SK-N-SH treated with all-trans-retinoic acid at 6 μM for 48 hours (cell line): Measurements from ENCODE around the gene CTCFL.

Experiments
- ATAC-seq: fragments of 200-7000 bp; cut with Tn5 transposase; 3 replicates; pipeline ENCODE4 v1.9.1; 2020; ENCODE audit warnings: mild to moderate bottlenecking, moderate library complexity
- ARNTL ChIP-seq: fragments of 450-650 bp; formaldehyde crosslinking; IDR thresholded peaks from 2 replicates; pipeline ENCODE4 v1.5.0; 2020; ENCODE audit warnings: low read depth, mild to moderate bottlenecking, moderate library complexity, borderline replicate concordance
- BACH2 ChIP-seq: fragments of 250-450 bp; sonication (Bioruptor Pico); IDR thresholded peaks from 2 replicates; pipeline ENCODE4 v1.9.0; 2021; ENCODE audit warnings: mild to moderate bottlenecking, borderline replicate concordance
- CSDC2 ChIP-seq: fragments of 250-450 bp; sonication (Bioruptor Pico); IDR thresholded peaks from 2 replicates; pipeline ENCODE4 v1.5.0; 2020; ENCODE audit warnings: mild to moderate bottlenecking, moderate library complexity
- ESRRG ChIP-seq: fragments of 250-450 bp; sonication (Bioruptor Pico); IDR thresholded peaks from 2 replicates; pipeline ENCODE4 v1.6.1; 2021; ENCODE audit warnings: mild to moderate bottlenecking
- GLIS3 ChIP-seq: fragments of 250-450 bp; sonication (Bioruptor Pico); IDR thresholded peaks from 2 replicates; pipeline ENCODE4 v1.5.0; 2020; ENCODE audit warnings: mild to moderate bottlenecking, moderate library complexity
- ISL1 ChIP-seq: fragments of 250-450 bp; sonication (Bioruptor Pico); IDR thresholded peaks from 2 replicates; pipeline ENCODE4 v2.1.2; 2022; ENCODE audit warnings: mild to moderate bottlenecking, moderate library complexity
- OSR1 ChIP-seq: fragments of 250-450 bp; sonication (Bioruptor Pico); IDR thresholded peaks from 2 replicates; pipeline ENCODE4 v1.8.0; 2022; ENCODE audit warnings: moderate library complexity, mild to moderate bottlenecking, inconsistent platforms
- PPARA ChIP-seq: fragments of 250-450 bp; sonication (Bioruptor Pico); IDR thresholded peaks from 2 replicates; pipeline ENCODE4 v1.5.0; 2020; ENCODE audit warnings: mild to moderate bottlenecking, borderline replicate concordance
- RARB ChIP-seq: fragments of 250-450 bp; sonication (Bioruptor Pico); IDR thresholded peaks from 2 replicates; pipeline ENCODE4 v1.8.0; 2021; ENCODE audit warnings: mild to moderate bottlenecking, moderate library complexity
- SNAI2 ChIP-seq: fragments of 250-450 bp; sonication (Bioruptor Pico); IDR thresholded peaks from 2 replicates; pipeline ENCODE4 v1.5.0; 2020; ENCODE audit warnings: mild to moderate bottlenecking, moderate library complexity
- TCF4 ChIP-seq: fragments of 250-450 bp; sonication (Bioruptor Pico); IDR thresholded peaks from 2 replicates; pipeline ENCODE4 v1.8.0; 2021; ENCODE audit warnings: mild to moderate bottlenecking, moderate library complexity, borderline replicate concordance
- TOX ChIP-seq: fragments of 250-450 bp; sonication (Bioruptor Pico); IDR thresholded peaks from 2 replicates; pipeline ENCODE4 v1.8.0; 2021; ENCODE audit warnings: mild to moderate bottlenecking, moderate library complexity, borderline replicate concordance
- ZC3H10 ChIP-seq: fragments of 250-450 bp; sonication (Bioruptor Pico); IDR thresholded peaks from 2 replicates; pipeline ENCODE4 v1.5.1; 2021; ENCODE audit warnings: mild to moderate bottlenecking, moderate library complexity
- ZFP3 ChIP-seq: fragments of 250-450 bp; sonication (Bioruptor Pico); IDR thresholded peaks from 2 replicates; pipeline ENCODE4 v1.5.0; 2020; ENCODE audit warnings: mild to moderate bottlenecking, moderate library complexity
- ZFP30 ChIP-seq: fragments of 450-650 bp; formaldehyde crosslinking; IDR thresholded peaks from 2 replicates; pipeline ENCODE4 v1.5.0; 2022; ENCODE audit warnings: mild to moderate bottlenecking, moderate library complexity
- ZNF565 ChIP-seq: fragments of 450-650 bp; formaldehyde crosslinking; conservative IDR thresholded peaks from 2 replicates; pipeline ENCODE4 v1.5.0; 2020; ENCODE audit warnings: low read depth, mild to moderate bottlenecking, moderate library complexity
- ZNF70 ChIP-seq: fragments of 450-650 bp; formaldehyde crosslinking; IDR thresholded peaks from 2 replicates; pipeline ENCODE4 v1.5.0; 2020; ENCODE audit warnings: mild to moderate bottlenecking, moderate library complexity
- ZNF8 ChIP-seq: fragments of 450-650 bp; formaldehyde crosslinking; IDR thresholded peaks from 2 replicates; pipeline ENCODE4 v1.5.0; 2020; ENCODE audit warnings: mild to moderate bottlenecking, moderate library complexity
- TF ChIP-seq, protein P1 (sequence below): fragments of 250-450 bp; sonication (Bioruptor Pico); IDR thresholded peaks from 2 replicates; pipeline ENCODE4 v1.8.0; 2020; ENCODE audit warnings: mild to moderate bottlenecking, moderate library complexity, borderline replicate concordance
- TF ChIP-seq, protein P2 (sequence below): fragments of 250-450 bp; sonication (Bioruptor Pico); IDR thresholded peaks from 2 replicates; pipeline ENCODE4 v1.5.1; 2020; ENCODE audit warnings: low read depth, mild to moderate bottlenecking, moderate library complexity
- TF ChIP-seq, protein P3 (sequence below): fragments of 250-450 bp; sonication (Bioruptor Pico); IDR thresholded peaks from 2 replicates; pipeline ENCODE4 v1.5.1; 2021; ENCODE audit warnings: mild to moderate bottlenecking, moderate library complexity
- TF ChIP-seq, protein P4 (sequence below): fragments of 250-450 bp; sonication (Bioruptor Pico); IDR thresholded peaks from 2 replicates; pipeline ENCODE4 v1.5.0; 2020; ENCODE audit warnings: mild to moderate bottlenecking, moderate library complexity

Gene CTCFL

DNA sequence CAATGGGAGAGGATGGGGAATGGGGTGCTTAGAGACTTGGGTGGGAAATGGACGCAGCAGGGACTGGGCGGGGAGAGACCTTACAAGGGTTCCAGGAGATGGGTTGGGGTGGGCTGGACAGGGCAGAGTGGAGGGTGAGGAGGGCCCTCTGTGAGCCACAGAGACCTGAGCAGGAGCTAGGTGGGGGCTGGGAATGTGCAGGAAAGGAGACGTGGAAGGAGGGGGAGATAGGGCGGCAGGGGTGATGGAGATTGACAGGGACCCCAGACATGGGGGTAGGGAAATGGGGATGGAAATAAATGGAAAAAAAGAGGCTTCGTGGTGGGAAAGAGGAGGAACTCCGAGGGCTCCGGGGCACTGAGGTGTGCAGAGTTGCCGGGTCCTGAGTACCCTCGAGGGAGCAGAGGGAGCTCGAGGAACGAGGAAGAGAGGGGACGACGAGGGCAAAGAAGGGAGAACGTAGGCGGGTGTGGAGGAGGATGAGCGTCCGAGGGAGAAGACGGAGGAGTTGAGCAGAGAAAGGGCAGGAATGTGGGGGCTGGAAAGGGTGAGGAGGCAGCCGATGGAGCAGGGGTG lies 2.0 kb upstream of the CTCFL start:
- ATAC-seq, result no peak
- TF ChIP-seq ARNTL (CRISPR knock-in tag) (no peak), GLIS3 (no peak), ISL1 (no peak), SNAI2 (no peak)
- TF ChIP-seq, protein P1, sequence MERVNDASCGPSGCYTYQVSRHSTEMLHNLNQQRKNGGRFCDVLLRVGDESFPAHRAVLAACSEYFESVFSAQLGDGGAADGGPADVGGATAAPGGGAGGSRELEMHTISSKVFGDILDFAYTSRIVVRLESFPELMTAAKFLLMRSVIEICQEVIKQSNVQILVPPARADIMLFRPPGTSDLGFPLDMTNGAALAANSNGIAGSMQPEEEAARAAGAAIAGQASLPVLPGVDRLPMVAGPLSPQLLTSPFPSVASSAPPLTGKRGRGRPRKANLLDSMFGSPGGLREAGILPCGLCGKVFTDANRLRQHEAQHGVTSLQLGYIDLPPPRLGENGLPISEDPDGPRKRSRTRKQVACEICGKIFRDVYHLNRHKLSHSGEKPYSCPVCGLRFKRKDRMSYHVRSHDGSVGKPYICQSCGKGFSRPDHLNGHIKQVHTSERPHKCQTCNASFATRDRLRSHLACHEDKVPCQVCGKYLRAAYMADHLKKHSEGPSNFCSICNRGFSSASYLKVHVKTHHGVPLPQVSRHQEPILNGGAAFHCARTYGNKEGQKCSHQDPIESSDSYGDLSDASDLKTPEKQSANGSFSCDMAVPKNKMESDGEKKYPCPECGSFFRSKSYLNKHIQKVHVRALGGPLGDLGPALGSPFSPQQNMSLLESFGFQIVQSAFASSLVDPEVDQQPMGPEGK (CRISPR knock-in tag), result no peak

DNA sequence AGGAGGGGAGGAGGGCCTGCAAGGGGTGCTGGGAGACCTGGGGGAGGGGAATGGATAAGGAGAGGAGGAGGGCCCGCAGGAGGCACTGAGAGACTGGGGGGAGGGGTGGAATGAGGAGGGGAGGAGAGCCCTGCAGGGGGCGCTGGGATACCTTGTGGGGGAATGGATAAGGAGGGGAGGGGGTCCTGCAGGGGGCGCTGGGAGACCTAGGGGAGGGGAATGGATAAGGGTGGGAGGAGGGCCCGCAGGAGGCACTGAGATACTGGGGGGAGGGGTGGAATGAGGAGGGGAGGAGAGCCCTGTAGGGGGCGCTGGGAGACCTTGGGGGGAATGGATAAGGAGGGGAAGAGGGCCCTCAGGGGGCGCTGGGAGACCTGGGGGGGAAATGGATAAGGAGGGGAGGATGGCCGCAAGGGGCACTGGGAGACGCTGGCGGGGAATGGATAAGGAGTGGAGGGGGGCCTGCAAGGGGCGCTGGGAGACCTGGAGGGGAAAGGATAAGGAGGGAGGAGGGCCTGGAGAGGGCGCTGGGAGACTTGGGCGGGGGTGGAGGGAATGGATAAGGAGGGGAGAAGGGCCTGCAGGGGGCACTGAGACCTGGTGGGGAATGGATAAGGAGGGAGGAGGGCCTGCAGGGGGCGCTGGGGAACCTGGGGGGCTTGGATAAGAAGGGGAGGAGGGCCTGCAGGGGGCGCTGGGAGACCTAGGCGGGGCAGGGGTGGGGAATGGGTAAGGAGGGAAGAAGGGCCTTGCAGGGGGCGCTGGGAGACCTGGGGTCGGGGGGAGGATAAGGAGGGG lies 1.3 kb upstream of the CTCFL start:
- no peak for TF ChIP-seq RARB (CRISPR knock-in tag)
- no peak for TF ChIP-seq ESRRG
- no peak for TF ChIP-seq ZC3H10
- no peak for TF ChIP-seq ISL1
- TF ChIP-seq, protein P2, sequence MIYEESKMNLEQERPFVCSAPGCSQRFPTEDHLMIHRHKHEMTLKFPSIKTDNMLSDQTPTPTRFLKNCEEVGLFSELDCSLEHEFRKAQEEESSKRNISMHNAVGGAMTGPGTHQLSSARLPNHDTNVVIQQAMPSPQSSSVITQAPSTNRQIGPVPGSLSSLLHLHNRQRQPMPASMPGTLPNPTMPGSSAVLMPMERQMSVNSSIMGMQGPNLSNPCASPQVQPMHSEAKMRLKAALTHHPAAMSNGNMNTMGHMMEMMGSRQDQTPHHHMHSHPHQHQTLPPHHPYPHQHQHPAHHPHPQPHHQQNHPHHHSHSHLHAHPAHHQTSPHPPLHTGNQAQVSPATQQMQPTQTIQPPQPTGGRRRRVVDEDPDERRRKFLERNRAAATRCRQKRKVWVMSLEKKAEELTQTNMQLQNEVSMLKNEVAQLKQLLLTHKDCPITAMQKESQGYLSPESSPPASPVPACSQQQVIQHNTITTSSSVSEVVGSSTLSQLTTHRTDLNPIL (CRISPR knock-in tag), result no peak
- TF ChIP-seq BACH2 (CRISPR knock-in tag), result no peak
- no peak for TF ChIP-seq ZNF8 (CRISPR knock-in tag)
- no peak for TF ChIP-seq ARNTL (CRISPR knock-in tag)
- TF ChIP-seq TOX (CRISPR knock-in tag), result no peak
- no peak for TF ChIP-seq TCF4 (CRISPR knock-in tag)
- TF ChIP-seq GLIS3, result no peak
- no peak for TF ChIP-seq SNAI2
- TF ChIP-seq, protein P3, sequence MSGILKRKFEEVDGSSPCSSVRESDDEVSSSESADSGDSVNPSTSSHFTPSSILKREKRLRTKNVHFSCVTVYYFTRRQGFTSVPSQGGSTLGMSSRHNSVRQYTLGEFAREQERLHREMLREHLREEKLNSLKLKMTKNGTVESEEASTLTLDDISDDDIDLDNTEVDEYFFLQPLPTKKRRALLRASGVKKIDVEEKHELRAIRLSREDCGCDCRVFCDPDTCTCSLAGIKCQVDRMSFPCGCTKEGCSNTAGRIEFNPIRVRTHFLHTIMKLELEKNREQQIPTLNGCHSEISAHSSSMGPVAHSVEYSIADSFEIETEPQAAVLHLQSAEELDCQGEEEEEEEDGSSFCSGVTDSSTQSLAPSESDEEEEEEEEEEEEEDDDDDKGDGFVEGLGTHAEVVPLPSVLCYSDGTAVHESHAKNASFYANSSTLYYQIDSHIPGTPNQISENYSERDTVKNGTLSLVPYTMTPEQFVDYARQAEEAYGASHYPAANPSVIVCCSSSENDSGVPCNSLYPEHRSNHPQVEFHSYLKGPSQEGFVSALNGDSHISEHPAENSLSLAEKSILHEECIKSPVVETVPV (CRISPR knock-in tag), result no peak
- TF ChIP-seq ZNF70 (CRISPR knock-in tag), result no peak
- no peak for TF ChIP-seq CSDC2
- no peak for TF ChIP-seq ZFP3 (CRISPR knock-in tag)
- TF ChIP-seq OSR1 (CRISPR knock-in tag), result no peak
- TF ChIP-seq, protein P4, sequence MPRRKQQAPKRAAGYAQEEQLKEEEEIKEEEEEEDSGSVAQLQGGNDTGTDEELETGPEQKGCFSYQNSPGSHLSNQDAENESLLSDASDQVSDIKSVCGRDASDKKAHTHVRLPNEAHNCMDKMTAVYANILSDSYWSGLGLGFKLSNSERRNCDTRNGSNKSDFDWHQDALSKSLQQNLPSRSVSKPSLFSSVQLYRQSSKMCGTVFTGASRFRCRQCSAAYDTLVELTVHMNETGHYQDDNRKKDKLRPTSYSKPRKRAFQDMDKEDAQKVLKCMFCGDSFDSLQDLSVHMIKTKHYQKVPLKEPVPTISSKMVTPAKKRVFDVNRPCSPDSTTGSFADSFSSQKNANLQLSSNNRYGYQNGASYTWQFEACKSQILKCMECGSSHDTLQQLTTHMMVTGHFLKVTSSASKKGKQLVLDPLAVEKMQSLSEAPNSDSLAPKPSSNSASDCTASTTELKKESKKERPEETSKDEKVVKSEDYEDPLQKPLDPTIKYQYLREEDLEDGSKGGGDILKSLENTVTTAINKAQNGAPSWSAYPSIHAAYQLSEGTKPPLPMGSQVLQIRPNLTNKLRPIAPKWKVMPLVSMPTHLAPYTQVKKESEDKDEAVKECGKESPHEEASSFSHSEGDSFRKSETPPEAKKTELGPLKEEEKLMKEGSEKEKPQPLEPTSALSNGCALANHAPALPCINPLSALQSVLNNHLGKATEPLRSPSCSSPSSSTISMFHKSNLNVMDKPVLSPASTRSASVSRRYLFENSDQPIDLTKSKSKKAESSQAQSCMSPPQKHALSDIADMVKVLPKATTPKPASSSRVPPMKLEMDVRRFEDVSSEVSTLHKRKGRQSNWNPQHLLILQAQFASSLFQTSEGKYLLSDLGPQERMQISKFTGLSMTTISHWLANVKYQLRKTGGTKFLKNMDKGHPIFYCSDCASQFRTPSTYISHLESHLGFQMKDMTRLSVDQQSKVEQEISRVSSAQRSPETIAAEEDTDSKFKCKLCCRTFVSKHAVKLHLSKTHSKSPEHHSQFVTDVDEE (CRISPR knock-in tag), result no peak
- TF ChIP-seq ZFP30 (CRISPR knock-in tag), result no peak
- TF ChIP-seq ZNF565 (CRISPR knock-in tag), result no peak
- no peak for ATAC-seq

DNA sequence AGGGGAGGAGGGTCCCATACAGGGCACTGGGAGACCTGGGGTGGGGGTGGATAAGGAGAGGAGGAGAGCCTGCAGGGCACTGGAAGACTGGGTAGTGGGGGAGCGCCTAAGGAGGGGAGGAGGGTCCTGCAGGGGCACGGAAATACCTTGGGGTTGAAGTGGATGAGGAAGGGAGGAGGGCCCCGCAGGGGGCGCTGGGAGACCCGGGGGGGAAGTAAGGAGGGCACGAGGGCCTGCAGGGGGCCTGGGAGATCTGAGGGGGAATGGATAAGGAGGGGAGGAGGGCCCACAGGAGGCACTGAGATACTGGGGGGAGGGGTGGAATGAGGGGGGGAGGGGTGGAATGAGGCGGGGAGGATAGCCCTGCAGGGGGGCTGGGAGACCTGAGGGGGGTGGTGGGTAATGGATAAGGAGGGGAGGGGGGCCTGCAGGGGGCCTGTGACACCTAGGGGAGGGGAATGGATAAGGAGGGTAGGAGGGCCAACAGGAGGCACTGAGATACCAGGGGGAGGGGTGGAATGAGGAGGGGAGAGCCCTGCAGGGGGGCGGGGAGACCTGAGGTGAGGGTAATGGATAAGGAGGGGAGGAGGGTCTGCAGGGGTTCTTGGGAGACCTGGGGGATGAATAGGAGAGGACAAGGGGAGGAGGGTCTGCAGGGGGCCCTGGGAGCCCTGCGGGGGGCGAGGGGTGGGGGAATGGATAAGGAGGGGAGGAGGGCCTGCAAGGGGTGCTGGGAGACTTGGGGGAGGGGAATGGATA lies 567 bp upstream of the CTCFL start:
- ATAC-seq, result no peak
- TF ChIP-seq, protein P3 (CRISPR knock-in tag), result no peak
- TF ChIP-seq, protein P4 (CRISPR knock-in tag), result no peak
- TF ChIP-seq PPARA (no peak), ZC3H10 (no peak), BACH2 (CRISPR knock-in tag) (no peak), SNAI2 (no peak)
- TF ChIP-seq, protein P1 (CRISPR knock-in tag), result no peak
